ENCODE results near the gene EGFL6.
"Not testable (repeated sequence)": the region's sequence is repeated elsewhere in the genome, so short reads cannot be mapped to it uniquely, and the experiment has no call there.

Gene EGFL6

DNA sequence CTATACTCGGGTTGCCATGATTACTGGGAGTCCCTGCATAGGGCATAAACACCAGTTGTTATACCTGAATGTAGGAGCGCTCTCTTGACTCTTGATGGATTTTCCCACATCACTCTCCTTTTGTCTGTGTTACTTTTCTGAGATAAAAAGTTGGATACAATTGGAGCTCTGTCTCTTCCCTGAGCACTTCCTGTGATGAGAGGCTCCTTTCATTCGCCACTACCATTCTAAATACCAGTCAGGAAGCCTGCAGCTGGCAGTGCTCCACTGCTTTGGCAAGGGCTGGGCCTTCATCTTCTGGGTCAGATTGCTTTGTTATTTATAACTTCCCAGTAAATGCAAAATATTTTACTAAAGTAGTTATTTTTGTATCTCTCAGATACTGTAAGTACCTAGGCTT lies 97.4 kb downstream of the EGFL6 start:
- Histone ChIP-seq H3K36me3 (ENCODE audit: insufficient read depth, low read length) (no peaks in the 10 kb centered on the region), H3K27ac (ENCODE audit: low read depth, low read length) (no peak overlapping the region), H3K79me2 (ENCODE audit: control insufficient read depth, insufficient read depth, low read length, unreplicated experiment) (no peaks in the 10 kb centered on the region), H3K27me3 (ENCODE audit: insufficient read depth, low read length) (no peaks in the 10 kb centered on the region), H3K4me1 (ENCODE audit: control insufficient read depth, insufficient read depth, low read length, unreplicated experiment) (peaks cover 29% of the 10 kb centered on the region), H2AFZ (ENCODE audit: low read length, unreplicated experiment) (no peak overlapping the region), H3K4me3 (ENCODE audit: low read depth, low read length) (no peak overlapping the region)

GRCh38 chrX:13667919-13668318 lies 98.5 kb downstream of the EGFL6 start:
- no peak overlapping the region for H2AFZ ChIP-seq (ENCODE audit: low read length, unreplicated experiment)

DNA sequence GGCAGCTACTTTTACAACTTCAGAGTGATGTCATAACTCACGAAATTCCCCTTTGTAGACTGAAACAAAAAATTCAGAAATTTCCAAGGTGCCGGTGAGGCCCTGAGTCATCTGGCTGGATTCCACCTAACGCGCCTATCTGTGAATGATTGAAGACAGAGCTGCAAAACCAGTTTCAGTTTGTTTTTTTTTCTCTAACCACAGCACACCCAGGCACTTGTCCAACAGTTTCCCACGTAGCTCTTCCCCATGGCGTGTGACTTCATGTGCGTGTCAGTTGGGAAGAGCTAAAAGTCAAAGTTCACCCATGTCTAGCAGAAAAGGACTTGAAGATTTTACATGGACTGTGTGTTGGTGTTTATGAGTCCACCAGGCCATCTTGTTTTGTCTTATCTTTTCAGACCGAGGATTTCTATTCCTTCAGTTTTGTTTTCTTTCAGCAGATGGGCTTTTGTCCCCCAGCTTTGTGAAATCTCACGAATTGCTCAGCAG lies 99.9 kb downstream of the EGFL6 start:
- H3K27ac ChIP-seq (ENCODE audit: low read depth, low read length): peak overlapping the region; percentile 97
- H3K4me1 ChIP-seq (ENCODE audit: control insufficient read depth, insufficient read depth, low read length, unreplicated experiment): peaks cover 14% of the 10 kb centered on the region
- peak overlapping the region; percentile 53 for H3K4me3 ChIP-seq (ENCODE audit: low read depth, low read length)
- H3K79me2 ChIP-seq (ENCODE audit: control insufficient read depth, insufficient read depth, low read length, unreplicated experiment): no peaks in the 10 kb centered on the region
- H3K27me3 ChIP-seq (ENCODE audit: insufficient read depth, low read length): no peaks in the 10 kb centered on the region
- peak overlapping the region; percentile 85 for H2AFZ ChIP-seq (ENCODE audit: low read length, unreplicated experiment)
- no peaks in the 10 kb centered on the region for H3K36me3 ChIP-seq (ENCODE audit: insufficient read depth, low read length)

More at GRCh38 chrX:13667919-13668318, 98.5 kb downstream of the EGFL6 start:
- peaks cover 19% of the 10 kb centered on the region for H3K4me1 ChIP-seq (ENCODE audit: control insufficient read depth, insufficient read depth, low read length, unreplicated experiment)
- no peaks in the 10 kb centered on the region for H3K79me2 ChIP-seq (ENCODE audit: control insufficient read depth, insufficient read depth, low read length, unreplicated experiment)
- H3K36me3 ChIP-seq (ENCODE audit: insufficient read depth, low read length): no peaks in the 10 kb centered on the region
- no peak overlapping the region for H3K27ac ChIP-seq (ENCODE audit: low read depth, low read length)
- no peaks in the 10 kb centered on the region for H3K27me3 ChIP-seq (ENCODE audit: insufficient read depth, low read length)
- H3K4me3 ChIP-seq (ENCODE audit: low read depth, low read length): no peak overlapping the region

DNA sequence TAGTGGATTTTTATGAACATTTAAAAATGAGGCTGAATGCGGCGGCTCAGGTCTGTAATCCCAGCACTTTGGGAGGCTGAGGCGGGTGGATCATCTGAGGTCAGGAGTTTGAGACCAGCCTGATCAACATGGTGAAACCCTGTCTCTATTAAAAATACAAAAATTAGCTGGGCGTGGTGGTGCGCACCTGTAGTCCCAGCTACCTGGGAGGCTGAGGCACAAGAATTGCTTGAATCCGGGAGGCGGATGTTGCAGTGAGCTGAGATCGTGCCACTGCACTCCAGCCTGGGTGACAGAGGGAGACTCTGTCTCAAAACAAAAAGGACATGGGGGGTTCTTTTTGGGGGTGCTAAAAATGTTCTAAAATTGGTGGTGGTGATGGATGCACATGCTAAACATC lies 100.4 kb downstream of the EGFL6 start:
- H3K4me3 ChIP-seq (ENCODE audit: low read depth, low read length): peak overlapping the region; percentile 53
- peak overlapping the region; percentile 97 for H3K27ac ChIP-seq (ENCODE audit: low read depth, low read length)

GRCh38 chrX:13670197-13670596 lies 100.8 kb downstream of the EGFL6 start:
- peaks cover 10% of the 10 kb centered on the region for H3K4me1 ChIP-seq (ENCODE audit: control insufficient read depth, insufficient read depth, low read length, unreplicated experiment)
- no peak overlapping the region for H2AFZ ChIP-seq (ENCODE audit: low read length, unreplicated experiment)
- no peaks in the 10 kb centered on the region for H3K36me3 ChIP-seq (ENCODE audit: insufficient read depth, low read length)
- no peak overlapping the region for H3K4me3 ChIP-seq (ENCODE audit: low read depth, low read length)
- peak overlapping the region; percentile 97; the same call in 1 of the 2 replicates for H3K27ac ChIP-seq (ENCODE audit: low read depth, low read length)
- H3K79me2 ChIP-seq (ENCODE audit: control insufficient read depth, insufficient read depth, low read length, unreplicated experiment): no peaks in the 10 kb centered on the region
- no peaks in the 10 kb centered on the region for H3K27me3 ChIP-seq (ENCODE audit: insufficient read depth, low read length)

More for the DNA sequence above, 100.4 kb downstream of the EGFL6 start:
- not testable (repeated sequence) for H3K79me2 ChIP-seq (ENCODE audit: control insufficient read depth, insufficient read depth, low read length, unreplicated experiment); H3K36me3 ChIP-seq (ENCODE audit: insufficient read depth, low read length); H3K27me3 ChIP-seq (ENCODE audit: insufficient read depth, low read length)
- peak overlapping the region; percentile 85 for H2AFZ ChIP-seq (ENCODE audit: low read length, unreplicated experiment)
- peaks cover 13% of the 10 kb centered on the region for H3K4me1 ChIP-seq (ENCODE audit: control insufficient read depth, insufficient read depth, low read length, unreplicated experiment)

GRCh38 chrX:13673016-13673415 lies 103.6 kb downstream of the EGFL6 start:
- peaks cover 10% of the 10 kb centered on the region for H3K4me1 ChIP-seq (ENCODE audit: control insufficient read depth, insufficient read depth, low read length, unreplicated experiment)
- H3K27ac ChIP-seq (ENCODE audit: low read depth, low read length): no peak overlapping the region
- no peaks in the 10 kb centered on the region for H3K79me2 ChIP-seq (ENCODE audit: control insufficient read depth, insufficient read depth, low read length, unreplicated experiment)
- no peak overlapping the region for H2AFZ ChIP-seq (ENCODE audit: low read length, unreplicated experiment)
- no peak overlapping the region for H3K4me3 ChIP-seq (ENCODE audit: low read depth, low read length)
- H3K27me3 ChIP-seq (ENCODE audit: insufficient read depth, low read length): no peaks in the 10 kb centered on the region
- H3K36me3 ChIP-seq (ENCODE audit: insufficient read depth, low read length): no peaks in the 10 kb centered on the region

DNA sequence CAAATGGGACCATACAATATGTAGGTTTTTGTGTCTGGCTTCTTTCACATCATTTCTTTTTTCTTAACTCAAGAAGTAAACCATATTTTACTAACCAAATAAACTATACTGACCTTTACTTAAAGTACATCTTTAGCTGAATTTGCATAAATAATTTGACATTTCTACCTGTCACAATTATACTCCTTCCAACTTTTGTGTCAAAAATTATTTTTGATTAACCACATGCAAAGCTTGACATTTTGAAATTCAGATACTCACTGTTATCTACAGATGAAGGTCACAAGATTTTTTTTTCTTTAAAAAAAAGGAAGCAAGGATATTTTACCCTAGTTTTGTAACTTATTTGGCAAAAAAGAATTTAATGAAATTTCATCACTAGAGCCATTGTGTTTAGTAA lies 107.5 kb downstream of the EGFL6 start:
- no peaks in the 10 kb centered on the region for H3K27me3 ChIP-seq (ENCODE audit: insufficient read depth, low read length)
- no peak overlapping the region for H3K27ac ChIP-seq (ENCODE audit: low read depth, low read length)

DNA sequence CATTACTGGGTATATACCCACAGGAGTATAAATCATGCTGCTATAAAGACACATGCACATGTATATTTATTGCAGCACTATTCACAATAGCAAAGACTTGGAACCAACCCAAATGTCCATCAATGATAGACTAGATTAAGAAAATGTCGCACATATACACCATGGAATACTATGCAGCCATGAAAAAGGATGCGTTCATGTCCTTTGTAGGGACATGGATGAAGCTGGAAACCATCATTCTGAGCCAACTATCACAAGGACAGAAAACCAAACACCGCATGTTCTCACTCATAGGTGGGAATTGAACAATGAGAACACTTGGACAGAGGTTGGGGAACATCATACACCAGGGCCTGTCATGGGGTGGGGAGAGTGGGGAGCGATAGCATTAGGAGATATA lies 110.3 kb downstream of the EGFL6 start:
- H3K4me1 ChIP-seq (ENCODE audit: control insufficient read depth, insufficient read depth, low read length, unreplicated experiment); H3K36me3 ChIP-seq (ENCODE audit: insufficient read depth, low read length); H2AFZ ChIP-seq (ENCODE audit: low read length, unreplicated experiment); H3K79me2 ChIP-seq (ENCODE audit: control insufficient read depth, insufficient read depth, low read length, unreplicated experiment); H3K4me3 ChIP-seq (ENCODE audit: low read depth, low read length); H3K27me3 ChIP-seq (ENCODE audit: insufficient read depth, low read length); H3K27ac ChIP-seq (ENCODE audit: low read depth, low read length): not testable (repeated sequence)

More for the DNA sequence above, 107.5 kb downstream of the EGFL6 start:
- H3K4me1 ChIP-seq (ENCODE audit: control insufficient read depth, insufficient read depth, low read length, unreplicated experiment): no peaks in the 10 kb centered on the region
- H3K79me2 ChIP-seq (ENCODE audit: control insufficient read depth, insufficient read depth, low read length, unreplicated experiment): no peaks in the 10 kb centered on the region
- H3K36me3 ChIP-seq (ENCODE audit: insufficient read depth, low read length): no peaks in the 10 kb centered on the region
- H3K4me3 ChIP-seq (ENCODE audit: low read depth, low read length): no peak overlapping the region
- no peak overlapping the region for H2AFZ ChIP-seq (ENCODE audit: low read length, unreplicated experiment)

GRCh38 chrX:13681595-13681994 lies 112.2 kb downstream of the EGFL6 start:
- H2AFZ ChIP-seq (ENCODE audit: low read length, unreplicated experiment): no peak overlapping the region
- H3K27ac ChIP-seq (ENCODE audit: low read depth, low read length): no peak overlapping the region
- H3K79me2 ChIP-seq (ENCODE audit: control insufficient read depth, insufficient read depth, low read length, unreplicated experiment): no peaks in the 10 kb centered on the region
- H3K27me3 ChIP-seq (ENCODE audit: insufficient read depth, low read length): no peaks in the 10 kb centered on the region
- H3K4me3 ChIP-seq (ENCODE audit: low read depth, low read length): no peak overlapping the region
- no peaks in the 10 kb centered on the region for H3K36me3 ChIP-seq (ENCODE audit: insufficient read depth, low read length)
- peaks cover 4% of the 10 kb centered on the region for H3K4me1 ChIP-seq (ENCODE audit: control insufficient read depth, insufficient read depth, low read length, unreplicated experiment)
